B cell (primary cell): ENCODE results near the gene CHCHD3. TPM values are rescaled to one million over a fixed set of nuclear protein-coding genes. Genes with fewer than 3 reads are reported as not detected.

ENCODE experiments used
- ATAC-seq: fragments of 200-7000 bp; cut with Tn5 transposase; one replicate; pipeline ENCODE4 v1.10.0; 2021; ENCODE audit warnings: low read depth, mild to moderate bottlenecking, moderate number of reproducible peaks, moderate library complexity
- CTCF ChIA-PET: fragments of 350-600 bp; sonication (Branson Sonifier 250); formaldehyde crosslinking; loops from one replicate; lab custom pipeline; 2021; ENCODE audit warnings: antibody characterized with exemption, inconsistent platforms; lab: Charles Lee
- POLR2A ChIA-PET: fragments of 350-600 bp; sonication (Branson Sonifier 250); formaldehyde crosslinking; loops from one replicate; lab custom pipeline; 2021; ENCODE audit warnings: antibody characterized with exemption; lab: Charles Lee
- DNase-seq: peaks from one replicate; pipeline ENCODE4 v3.0.0; 2013
- H2AFZ ChIP-seq: 2 replicates; pipeline ENCODE4 v1.6.1; 2012; ENCODE audit warnings: mild to moderate bottlenecking, low read depth, low read length; ENCODE audit not compliant: insufficient read depth, poor library complexity, severe bottlenecking
- H3K27ac ChIP-seq, 2 donors: 1 replicate in 1 of 2; 2 replicates in 1 of 2; pipeline ENCODE4 v1.5.1; 2012 to 2013; ENCODE audit warnings: low read length in 2 of 2, mild to moderate bottlenecking in 2 of 2, moderate library complexity in 1 of 2
- H3K27me3 ChIP-seq, 4 experiments: fragments of 200-600 bp in 1 of 4; sonication (generic) in 1 of 4; replicated peaks in 1 of 4; 1 replicate in 2 of 4; 2 replicates in 2 of 4; pipeline versions ENCODE4 v1.6.1 to v1.7.0; 2013 to 2016; ENCODE audit warnings: low read length in 3 of 4, mild to moderate bottlenecking in 2 of 4, mixed read lengths in 1 of 4, moderate library complexity in 1 of 4; ENCODE audit not compliant: insufficient read depth in 4 of 4, control insufficient read depth in 3 of 4; ENCODE audit errors: control extremely low read depth in 1 of 4
- H3K36me3 ChIP-seq, 2 experiments: replicated peaks in 1 of 2; 1 replicate in 1 of 2; 2 replicates in 1 of 2; pipeline versions ENCODE4 v1.6.1 to v1.7.1; 2013; ENCODE audit warnings: low read length in 1 of 2; ENCODE audit not compliant: insufficient read depth in 2 of 2, control insufficient read depth in 1 of 2; ENCODE audit errors: control extremely low read depth in 1 of 2, extremely low read depth in 1 of 2
- H3K4me1 ChIP-seq, 2 donors: fragments of 200-600 bp in 1 of 2; sonication (generic) in 1 of 2; 1 replicate in 1 of 2; 2 replicates in 1 of 2; pipeline versions ENCODE4 v1.5.1 to v1.6.1; 2013 to 2017; ENCODE audit warnings: low read length in 2 of 2; ENCODE audit not compliant: control insufficient read depth in 2 of 2, insufficient read depth in 2 of 2
- H3K4me2 ChIP-seq: replicated peaks from 2 replicates; pipeline ENCODE3; 2012; ENCODE audit warnings: mild to moderate bottlenecking, low read depth, low read length; ENCODE audit not compliant: poor library complexity, severe bottlenecking
- H3K4me3 ChIP-seq, 5 experiments: fragments of 200-600 bp in 1 of 5; sonication (generic) in 1 of 5; 1 replicate in 3 of 5; 2 replicates in 2 of 5; pipeline versions ENCODE4 v1.5.1 to v1.7.0; 2011 to 2016; ENCODE audit warnings: low read length in 4 of 5, mild to moderate bottlenecking in 4 of 5, low read depth in 2 of 5, control low read depth in 1 of 5, moderate library complexity in 1 of 5; ENCODE audit not compliant: insufficient read depth in 1 of 5; ENCODE audit errors: control extremely low read depth in 1 of 5, extremely low read depth in 1 of 5
- H3K79me2 ChIP-seq: fragments of 200-600 bp; sonication (generic); one replicate; pipeline ENCODE4 v1.6.0; 2016; ENCODE audit warnings: low read length; ENCODE audit not compliant: control insufficient read depth, insufficient read depth
- H3K9ac ChIP-seq: fragments of 200-600 bp; sonication (generic); 2 replicates; pipeline ENCODE4 v1.6.1; 2017; ENCODE audit warnings: mild to moderate bottlenecking, low read length, moderate library complexity
- H3K9me3 ChIP-seq, 3 donors: one replicate each; pipeline versions ENCODE4 v1.6.1 to v1.7.1; 2013; ENCODE audit warnings: low read length in 2 of 3; ENCODE audit not compliant: control insufficient read depth in 2 of 3, insufficient read depth in 1 of 3; ENCODE audit errors: control extremely low read depth in 1 of 3
- H4K20me1 ChIP-seq: 2 replicates; pipeline ENCODE4 v1.6.0; 2012; ENCODE audit warnings: mild to moderate bottlenecking, low read length; ENCODE audit not compliant: insufficient read depth, control insufficient read depth, poor library complexity, severe bottlenecking
- H3K27ac Mint-ChIP-seq: one replicate; pipeline ENCODE4 v1.8.0; 2021; ENCODE audit warnings: mixed read lengths
- H3K27me3 Mint-ChIP-seq: one replicate; pipeline ENCODE4 v1.8.0; 2021; ENCODE audit warnings: mixed read lengths
- H3K4me1 Mint-ChIP-seq: one replicate; pipeline ENCODE4 v1.8.0; 2021; ENCODE audit warnings: mixed read lengths
- H3K4me3 Mint-ChIP-seq: one replicate; pipeline ENCODE4 v1.8.0; 2021; ENCODE audit warnings: mixed read lengths
- H3K9me3 Mint-ChIP-seq: one replicate; pipeline ENCODE4 v1.8.0; 2022; ENCODE audit warnings: mixed read lengths; ENCODE audit not compliant: insufficient read depth
- CTCF ChIP-seq: fragments of 200-600 bp; IDR thresholded peaks from one replicate; pipeline ENCODE4 v1.8.0; 2022; ENCODE audit warnings: antibody characterized with exemption, mild to moderate bottlenecking
- EZH2 ChIP-seq: IDR thresholded peaks from 2 replicates; pipeline ENCODE4 v1.6.1; 2012; ENCODE audit warnings: borderline replicate concordance, low read depth, mild to moderate bottlenecking, moderate library complexity, low read length; ENCODE audit not compliant: insufficient read depth, poor library complexity, severe bottlenecking
- WGBS: methylation state at CpG from one replicate; pipeline ENCODE4 v1.1.5; 2013; ENCODE audit warnings: missing lambda C conversion rate; ENCODE audit not compliant: insufficient coverage; 5-methylcytosine and 5-hydroxymethylcytosine counted together
- intact Hi-C: fragments of 100-400 bp; cut with micrococcal nuclease; formaldehyde crosslinking; loops from one replicate; pipeline ENCODE4 v1.10.0; 2022
- polyA plus RNA-seq: library from polyadenylated mRNA; depleted of rRNA; stranded (reverse); fragments of >200 nt; gene quantifications from 2 replicates; pipeline ENCODE4 v1.2.3, GENCODE V29; 2012
- total RNA-seq, 2 donors: library from RNA; stranded (reverse); fragments of 120-200 nt in 1 of 2; gene quantifications; 1 replicate in 1 of 2; 2 replicates in 1 of 2; pipeline versions ENCODE4 v1.2.3 to v1.2.4, GENCODE V29; 2013 to 2022

Gene CHCHD3
- total and polyA plus RNA-seq, 2 donors (not counting 1 experiment from before 2014, with no cell fraction given) = 20.1 to 38.4 TPM

- ATAC-seq (no peak), DNase-seq (no peak)
- Histone ChIP-seq H3K4me1 (no peaks in the 10 kb centered on the region), H3K4me3 (no peak overlapping the region), H3K27me3 (peaks cover 0 to 10% (median 8%) of the 10 kb centered on the region in 4 experiments), H4K20me1 (no peaks in the 10 kb centered on the region), H3K79me2 (no peaks in the 10 kb centered on the region), H2AFZ (no peak overlapping the region), H3K4me2 (no peak overlapping the region), H3K27ac (no peak overlapping the region), H3K9ac (no peak overlapping the region), H3K9me3 (peaks cover 0 to 4% (median 3%) of the 10 kb centered on the region in 3 donors), H3K36me3 (no peaks in the 10 kb centered on the region)
- CTCF ChIA-PET = no interaction called here
- TF ChIP-seq EZH2 (no peak), CTCF (no peak)
- H3K9me3 Mint-ChIP-seq = peaks cover 10% of the 10 kb centered on the region
- POLR2A ChIA-PET = no interaction called here
- no peak overlapping the region for H3K4me3 Mint-ChIP-seq
- H3K27ac Mint-ChIP-seq = no peak overlapping the region
- intact Hi-C loops = no loop called here
- no peaks in the 10 kb centered on the region for H3K4me1 Mint-ChIP-seq
- 78% methylated on average over 1 of the region's 2 CpGs for WGBS
- H3K27me3 Mint-ChIP-seq = peaks cover 56% of the 10 kb centered on the region
Measured at GRCh38 chr7:133112976-133113375, 31.1 kb upstream of the CHCHD3 start.

- no peak overlapping the region for H3K27ac Mint-ChIP-seq
- Histone ChIP-seq H4K20me1 (no peaks in the 10 kb centered on the region), H3K4me3 (no peak overlapping the region), H2AFZ (no peak overlapping the region), H3K36me3 (no peaks in the 10 kb centered on the region), H3K79me2 (no peaks in the 10 kb centered on the region), H3K4me2 (no peak overlapping the region), H3K27ac (no peak overlapping the region), H3K9ac (no peak overlapping the region), H3K4me1 (no peaks in the 10 kb centered on the region), H3K9me3 (peaks cover 0 to 4% (median 3%) of the 10 kb centered on the region in 3 donors), H3K27me3 (peaks cover 0 to 12% (median 8%) of the 10 kb centered on the region in 4 experiments)
- POLR2A ChIA-PET = no interaction called here
- no peak overlapping the region for H3K4me3 Mint-ChIP-seq
- TF ChIP-seq EZH2 (no peak), CTCF (no peak)
- H3K4me1 Mint-ChIP-seq = no peaks in the 10 kb centered on the region
- H3K27me3 Mint-ChIP-seq = peaks cover 60% of the 10 kb centered on the region
- CTCF ChIA-PET = no interaction called here
- DNase-seq = no peak
- peaks cover 10% of the 10 kb centered on the region for H3K9me3 Mint-ChIP-seq
- intact Hi-C loops = no loop called here
- ATAC-seq = no peak
- 89% methylated on average over 3 of the region's 3 CpGs for WGBS
Measured at GRCh38 chr7:133112335-133112734, 30.4 kb upstream of the CHCHD3 start.
